GM12878 (cell line): ENCODE results near the gene FOXP3. TPM values are rescaled to one million over a fixed set of nuclear protein-coding genes. Genes with fewer than 3 reads are reported as not detected.
A peak's percentile ranks its signal among the peaks of the same experiment; 100 is the strongest.

ENCODE experiments used
- ATAC-seq: fragments of 200-7000 bp; cut with Tn5 transposase; 3 replicates; pipeline ENCODE4 v1.9.1; 2020; ENCODE audit warnings: mild to moderate bottlenecking, moderate library complexity
- BruUV-seq: library from RNA; stranded (reverse); fragments of 400-500 nt; replicated peaks from 2 replicates; lab custom pipeline; 2021; lab: Mats Ljungman, UMichigan
- CTCF ChIA-PET: fragments of 300-600 bp; sonication (Branson Sonifier 250); formaldehyde crosslinking; extraction: SDS; loops from one replicate; lab custom pipeline; 2021; ENCODE audit warnings: inconsistent platforms; lab: Yijun Ruan, JAX
- POLR2A ChIA-PET: fragments of 350-600 bp; formaldehyde crosslinking; extraction: SDS; loops from one replicate; lab custom pipeline; 2021; ENCODE audit warnings: inconsistent platforms; lab: Charles Lee
- RAD21 ChIA-PET: fragments of 300-600 bp; sonication (Branson Sonifier 250); formaldehyde crosslinking; loops from one replicate; lab custom pipeline; 2023; ENCODE audit warnings: antibody characterized with exemption; ENCODE audit not compliant: unreplicated experiment; lab: Charles Lee
- SMC1A ChIA-PET: fragments of 300-600 bp; sonication (Branson Sonifier 250); formaldehyde crosslinking; loops from one replicate; lab custom pipeline; 2023; ENCODE audit not compliant: unreplicated experiment, uncharacterized antibody; lab: Charles Lee
- DNase-seq: peaks from one replicate; pipeline ENCODE4 v3.0.0-alpha.2; 2011; ENCODE audit warnings: low read depth, low spot score
- FAIRE-seq: peaks from 3 replicates; lab custom pipeline; 2011; peaks lifted over from hg19 to GRCh38; lab: Jason Lieb, UNC
- H2AFZ ChIP-seq: 2 replicates; pipeline ENCODE4 v1.6.0; 2011; ENCODE audit warnings: low read depth, low read length, control low read depth; ENCODE audit not compliant: control insufficient read depth
- H3K27ac ChIP-seq: 2 replicates; pipeline ENCODE4 v1.5.1; 2011; ENCODE audit warnings: control low read depth; ENCODE audit not compliant: control insufficient read depth, insufficient read depth
- H3K27me3 ChIP-seq, 2 experiments: replicated peaks in 1 of 2; 2 replicates each; pipeline versions ENCODE4 v1.6.0 to v1.6.1; 2011; ENCODE audit warnings: low read length in 1 of 2; ENCODE audit not compliant: control insufficient read depth in 2 of 2, insufficient read depth in 2 of 2
- H3K36me3 ChIP-seq, 2 experiments: 2 replicates each; pipeline ENCODE4 v1.5.1; 2011; ENCODE audit warnings: low read length in 1 of 2; ENCODE audit not compliant: control insufficient read depth in 2 of 2, insufficient read depth in 2 of 2
- H3K4me1 ChIP-seq: 2 replicates; pipeline ENCODE4 v1.6.1; 2011; ENCODE audit warnings: mild to moderate bottlenecking, low read length, moderate library complexity, mixed read lengths; ENCODE audit not compliant: control insufficient read depth, insufficient read depth
- H3K4me2 ChIP-seq: 2 replicates; pipeline ENCODE4 v1.6.0; 2011; ENCODE audit warnings: control low read depth; ENCODE audit not compliant: control insufficient read depth, insufficient read depth
- H3K4me3 ChIP-seq: fragments of 200-600 bp; sonication (generic); 2 replicates; pipeline ENCODE4 v1.5.1; 2016
- H3K79me2 ChIP-seq: 2 replicates; pipeline ENCODE4 v1.6.0; 2011; ENCODE audit warnings: low read length; ENCODE audit not compliant: control insufficient read depth, insufficient read depth
- H3K9ac ChIP-seq: 2 replicates; pipeline ENCODE4 v1.8.0; 2011; ENCODE audit warnings: low read length, control low read depth, mixed read lengths; ENCODE audit not compliant: control insufficient read depth, insufficient read depth
- H3K9me3 ChIP-seq: replicated peaks from 3 replicates; pipeline ENCODE4 v1.5.1; 2011; ENCODE audit warnings: mild to moderate bottlenecking, low read length; ENCODE audit not compliant: control insufficient read depth, insufficient read depth
- H4K20me1 ChIP-seq: 2 replicates; pipeline ENCODE4 v1.6.0; 2011; ENCODE audit not compliant: control insufficient read depth, insufficient read depth
- ATF3 ChIP-seq: IDR thresholded peaks from 2 replicates; pipeline ENCODE4 v1.6.1; 2011; ENCODE audit warnings: low read depth, mild to moderate bottlenecking, low read length, moderate library complexity, borderline replicate concordance; ENCODE audit errors: extremely low read depth
- CBX3 ChIP-seq: fragments of 200-600 bp; sonication (generic); IDR thresholded peaks from 2 replicates; pipeline ENCODE4 v1.6.1; 2016; ENCODE audit warnings: low read depth, borderline replicate concordance
- CHD2 ChIP-seq: IDR thresholded peaks from 2 replicates; pipeline ENCODE4 v1.6.1; 2011; ENCODE audit warnings: low read depth, low read length, improper control_type of control experiment, borderline replicate concordance
- FOS ChIP-seq: IDR thresholded peaks from 3 replicates; pipeline ENCODE4 v1.6.1; 2011; ENCODE audit warnings: borderline replicate concordance; ENCODE audit not compliant: insufficient read length; ENCODE audit errors: extremely low read depth
- ZBTB40 ChIP-seq: fragments of 450-650 bp; IDR thresholded peaks from 2 replicates; pipeline ENCODE4 v1.6.1; 2016; ENCODE audit warnings: mild to moderate bottlenecking, moderate library complexity, borderline replicate concordance
- WGBS: methylation state at CpG from one replicate; pipeline ENCODE4 v1.1.6; 2016; ENCODE audit warnings: low lambda C conversion rate; ENCODE audit not compliant: insufficient replicate concordance, insufficient coverage; ENCODE audit errors: missing lambda C conversion rate; 5-methylcytosine and 5-hydroxymethylcytosine counted together
- in situ Hi-C: fragments of 300-500 bp; cut with MboI; formaldehyde crosslinking; loops from 9 replicates; pipeline ENCODE4 v1.14.3; 2018; ENCODE audit warnings: mixed read lengths
- intact Hi-C: fragments of 100-400 bp; cut with micrococcal nuclease; formaldehyde crosslinking; loops from one replicate; pipeline ENCODE4 v1.14.2; 2022; ENCODE audit not compliant: unreplicated experiment
- polyA plus RNA-seq, 11 experiments: library from polyadenylated mRNA; depleted of rRNA in 4 of 11; unstranded in 6 of 11; stranded (reverse) in 5 of 11; fragments of >200 nt; fragmentation: Nextera tagmentation in 4 of 11; fragmentation: Illumina TruSeq in 1 of 11; extraction: Ambion mirVana in 4 of 11; extraction: Trizol in 1 of 11; gene quantifications; 1 replicate in 1 of 11; 2 replicates in 10 of 11; pipeline versions ENCODE4 v1.2.1 to v1.2.3, GENCODE V29; 2011 to 2016; ENCODE audit warnings: inconsistent platforms in 2 of 11, missing spikeins in 2 of 11, low read depth in 1 of 11
- total RNA-seq, 4 experiments: library from RNA; depleted of rRNA in 3 of 4; stranded (reverse); fragments of >200 nt in 3 of 4; fragmentation: Illumina TruSeq in 1 of 4; extraction: Trizol in 1 of 4; gene quantifications; 2 replicates each; pipeline versions ENCODE4 v1.2.1 to v1.2.3, GENCODE V29; 2013 to 2021
- TF ChIP-seq, protein P1 (sequence below), 3 experiments: IDR thresholded peaks in 2 of 3; conservative IDR thresholded peaks in 1 of 3; 2 replicates each; pipeline ENCODE4 v1.5.1; 2011; ENCODE audit warnings: low read depth in 3 of 3, low read length in 3 of 3, mild to moderate bottlenecking in 3 of 3, control low read depth in 2 of 3, moderate library complexity in 2 of 3, inconsistent platforms in 1 of 3, mixed read lengths in 1 of 3; ENCODE audit not compliant: control insufficient read depth in 2 of 3, insufficient read depth in 1 of 3; ENCODE audit errors: extremely low read depth in 1 of 3

Gene FOXP3
- total and polyA plus RNA-seq, 10 of the 15 experiments (the other 5 are each of a cell fraction or from before 2014, with no cell fraction given) = 0.02 to 0.21 (median 0.08) TPM; not detected in 3

- POLR2A ChIA-PET = no interaction called here
- Histone ChIP-seq H3K27ac (no peak overlapping the region), H2AFZ (no peak overlapping the region), H3K27me3 (no peaks in the 10 kb centered on the region), H3K4me3 (no peak overlapping the region), H3K9me3 (no peaks in the 10 kb centered on the region), H3K79me2 (no peaks in the 10 kb centered on the region), H3K4me2 (no peak overlapping the region), H4K20me1 (no peaks in the 10 kb centered on the region), H3K9ac (no peak overlapping the region), H3K4me1 (no peaks in the 10 kb centered on the region), H3K36me3 (no peaks in the 10 kb centered on the region)
- in situ Hi-C loops (no loop called here), intact Hi-C loops (no loop called here)
- DNase-seq = no peak
- no peak for FAIRE-seq
- ATAC-seq = no peak
- no TSS peak for BruUV-seq
- 61% methylated on average over 11 of the region's 11 CpGs for WGBS
- RAD21 ChIA-PET = no interaction called here
- CTCF ChIA-PET = no interaction called here
- TF ChIP-seq, protein P1, sequence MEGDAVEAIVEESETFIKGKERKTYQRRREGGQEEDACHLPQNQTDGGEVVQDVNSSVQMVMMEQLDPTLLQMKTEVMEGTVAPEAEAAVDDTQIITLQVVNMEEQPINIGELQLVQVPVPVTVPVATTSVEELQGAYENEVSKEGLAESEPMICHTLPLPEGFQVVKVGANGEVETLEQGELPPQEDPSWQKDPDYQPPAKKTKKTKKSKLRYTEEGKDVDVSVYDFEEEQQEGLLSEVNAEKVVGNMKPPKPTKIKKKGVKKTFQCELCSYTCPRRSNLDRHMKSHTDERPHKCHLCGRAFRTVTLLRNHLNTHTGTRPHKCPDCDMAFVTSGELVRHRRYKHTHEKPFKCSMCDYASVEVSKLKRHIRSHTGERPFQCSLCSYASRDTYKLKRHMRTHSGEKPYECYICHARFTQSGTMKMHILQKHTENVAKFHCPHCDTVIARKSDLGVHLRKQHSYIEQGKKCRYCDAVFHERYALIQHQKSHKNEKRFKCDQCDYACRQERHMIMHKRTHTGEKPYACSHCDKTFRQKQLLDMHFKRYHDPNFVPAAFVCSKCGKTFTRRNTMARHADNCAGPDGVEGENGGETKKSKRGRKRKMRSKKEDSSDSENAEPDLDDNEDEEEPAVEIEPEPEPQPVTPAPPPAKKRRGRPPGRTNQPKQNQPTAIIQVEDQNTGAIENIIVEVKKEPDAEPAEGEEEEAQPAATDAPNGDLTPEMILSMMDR (IDR thresholded peaks at IDR 0.05 in 2 of 3, conservative IDR thresholded peaks at IDR 0.05 in 1 of 3; ENCODE audit: control insufficient read depth in 2 of 3, extremely low read depth in 1 of 3, insufficient read depth in 1 of 3, low read depth in 3 of 3, low read length in 3 of 3) = peak in 1 of 3 experiments; percentile 16; a peak in 1 of 6 replicates
- TF ChIP-seq CHD2 = no peak
- TF ChIP-seq, all 136 proteins: peak for 1
- SMC1A ChIA-PET = no interaction called here
Measured at GRCh38 chrX:49282647-49283011, 18.1 kb upstream of the FOXP3 start.

DNA sequence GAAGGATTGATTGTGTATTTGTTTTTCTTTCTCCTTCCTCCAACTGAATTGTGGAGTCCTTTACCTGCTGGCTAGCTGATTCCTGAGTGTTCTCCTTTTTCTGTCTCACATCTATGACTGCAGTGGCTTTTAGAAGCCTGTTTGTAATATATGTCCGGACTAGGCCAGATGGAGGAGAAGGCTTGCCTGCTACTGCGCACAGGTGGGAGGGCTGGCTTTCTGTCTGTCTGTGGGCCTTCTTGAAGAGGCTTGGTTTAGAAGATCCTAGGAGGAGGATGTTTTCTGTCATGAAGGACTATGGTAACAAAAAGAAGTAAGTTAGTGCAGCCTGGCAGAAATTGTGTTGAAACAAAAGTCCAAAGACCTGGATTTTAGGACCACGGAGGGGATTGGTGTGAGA, 13.6 kb upstream of the FOXP3 start:
- BruUV-seq = no TSS peak
- Histone ChIP-seq H3K9me3 (no peaks in the 10 kb centered on the region), H2AFZ (no peak overlapping the region), H3K9ac (no peak overlapping the region), H3K27me3 (no peaks in the 10 kb centered on the region), H4K20me1 (no peaks in the 10 kb centered on the region), H3K4me2 (no peak overlapping the region), H3K27ac (no peak overlapping the region), H3K36me3 (no peaks in the 10 kb centered on the region), H3K4me1 (no peaks in the 10 kb centered on the region), H3K79me2 (no peaks in the 10 kb centered on the region), H3K4me3 (no peak overlapping the region)
- in situ Hi-C loops (no loop called here), intact Hi-C loops (no loop called here)
- no peak for DNase-seq
- POLR2A ChIA-PET = no interaction called here
- WGBS = 80% methylated on average over 3 of the region's 3 CpGs
- no peak for FAIRE-seq
- CTCF ChIA-PET = no interaction called here
- SMC1A ChIA-PET = no interaction called here
- ATAC-seq = no peak
- RAD21 ChIA-PET = no interaction called here
- TF ChIP-seq CBX3 = no peak
- TF ChIP-seq ZBTB40 = no peak
- no peak for TF ChIP-seq FOS
- TF ChIP-seq ATF3 = no peak
